LNCaP clone FGC (cell line): ENCODE measurements around the gene CCDC107.

ENCODE experiments used
- DNase-seq: peaks from one replicate; pipeline ENCODE4 v3.0.0-alpha.2; 2011; ENCODE audit warnings: low read depth
- H3K4me3 ChIP-seq: 2 replicates; pipeline ENCODE4 v1.5.1; 2011; ENCODE audit warnings: mild to moderate bottlenecking, low read depth, low read length, control low read depth
- CTCF ChIP-seq: IDR thresholded peaks from 2 replicates; pipeline ENCODE4 v1.5.1; 2012; ENCODE audit warnings: mild to moderate bottlenecking; ENCODE audit not compliant: control insufficient read depth, insufficient read depth; ENCODE audit errors: extremely low read depth

The CCDC107 gene

DNA sequence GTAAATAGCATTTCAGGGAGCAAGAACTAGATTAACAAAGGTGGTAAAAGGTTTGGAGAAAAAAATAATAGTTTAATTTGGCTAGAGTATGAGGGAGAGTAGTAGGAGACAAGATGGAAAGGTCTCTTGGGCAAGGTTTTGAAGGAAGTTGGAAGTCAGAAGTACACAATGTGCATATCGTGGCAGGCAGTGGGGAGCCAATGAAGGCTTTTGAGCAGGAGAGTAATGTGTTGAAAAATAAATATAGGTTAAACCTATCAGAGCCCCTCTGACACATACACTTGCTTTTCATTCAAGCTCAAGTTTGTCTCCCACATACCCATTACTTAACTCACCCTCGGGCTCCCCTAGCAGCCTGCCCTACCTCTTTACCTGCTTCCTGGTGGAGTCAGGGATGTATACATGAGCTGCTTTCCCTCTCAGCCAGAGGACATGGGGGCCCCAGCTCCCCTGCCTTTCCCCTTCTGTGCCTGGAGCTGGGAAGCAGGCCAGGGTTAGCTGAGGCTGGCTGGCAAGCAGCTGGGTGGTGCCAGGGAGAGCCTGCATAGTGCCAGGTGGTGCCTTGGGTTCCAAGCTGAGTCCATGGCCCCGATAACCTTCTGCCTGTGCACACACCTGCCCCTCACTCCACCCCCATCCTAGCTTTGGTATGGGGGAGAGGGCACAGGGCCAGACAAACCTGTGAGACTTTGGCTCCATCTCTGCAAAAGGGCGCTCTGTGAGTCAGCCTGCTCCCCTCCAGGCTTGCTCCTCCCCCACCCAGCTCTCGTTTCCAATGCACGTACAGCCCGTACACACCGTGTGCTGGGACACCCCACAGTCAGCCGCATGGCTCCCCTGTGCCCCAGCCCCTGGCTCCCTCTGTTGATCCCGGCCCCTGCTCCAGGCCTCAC is 15.3 kb downstream of the CCDC107 start, which contains the start of gene CA9:
CA9 (plus strand) TSS at position 797 of the 893 bp plus-strand sequence; CDS start at position 829, 32 bp downstream.
- no peak for DNase-seq
- no peak within 1 kb of the TSS for H3K4me3 ChIP-seq
- TF ChIP-seq CTCF: no peak

GRCh38 chr9:35674025-35674361 is 15.9 kb downstream of the CCDC107 start:
- no peak overlapping the region for H3K4me3 ChIP-seq
- DNase-seq: no peak
- TF ChIP-seq CTCF: no peak

- no peak for DNase-seq
- no peak for TF ChIP-seq CTCF
- H3K4me3 ChIP-seq: no peak overlapping the region
Observed at GRCh38 chr9:35675204-35675603, 17.1 kb downstream of the CCDC107 start.

- DNase-seq: no peak
- no peak overlapping the region for H3K4me3 ChIP-seq
- TF ChIP-seq CTCF: no peak
Observed at GRCh38 chr9:35675732-35676392, 17.8 kb downstream of the CCDC107 start.

- no peak overlapping the region for H3K4me3 ChIP-seq
- DNase-seq: no peak
- TF ChIP-seq CTCF: no peak
Observed at GRCh38 chr9:35679091-35679490, 21.0 kb downstream of the CCDC107 start.

GRCh38 chr9:35679766-35680330 is 21.8 kb downstream of the CCDC107 start:
- DNase-seq: no peak
- no peak overlapping the region for H3K4me3 ChIP-seq
- TF ChIP-seq CTCF: no peak
